Measurements from ENCODE around the gene MID2. TPM values are rescaled to one million over a fixed set of nuclear protein-coding genes. Genes with fewer than 3 reads are reported as not detected.

The MID2 gene
- total RNA-seq, 1 experiment from 2014 or later, result 1.6 TPM

- H4K91ac ChIP-seq (ENCODE audit: insufficient read length, low read depth, low read length), result no peak within 1 kb of the TSS
- Mint-ChIP-seq H3K4me3 (peak within 1 kb of the TSS; percentile 59 to 87), H3K4me1 (peaks cover 16 to 26% of the 10 kb centered on the region in 2 experiments), H3K27me3 (ENCODE audit: low read depth) (peaks cover 43% of the 10 kb centered on the region), H3K27ac (no peak within 1 kb of the TSS), H3K36me3 (ENCODE audit: insufficient read depth in 1 of 3, low read depth in 3 of 3) (peaks cover 0 to 2% (median 0%) of the 10 kb centered on the region in 3 experiments; a peak in 1 of 7 replicates), H3K9me3 (peaks cover 0 to 31% of the 10 kb centered on the region in 2 experiments; a peak in 2 of 5 replicates)
- H3K56ac ChIP-seq (ENCODE audit: insufficient read length, low read depth, low read length), result no peak within 1 kb of the TSS
- H3K27ac ChIP-seq (ENCODE audit: insufficient read length, low read depth, low read length), result no peak within 1 kb of the TSS
- no peak within 1 kb of the TSS for H3K4ac ChIP-seq (ENCODE audit: low read depth, low read length)
- H4K8ac ChIP-seq (replicated peaks; ENCODE audit: insufficient read length, low read depth, low read length), result no peak within 1 kb of the TSS
- H3K27me3 ChIP-seq (ENCODE audit: insufficient read depth, low read length), result peaks cover 17% of the 10 kb centered on the region
- H3K4me2 ChIP-seq (ENCODE audit: insufficient read depth, insufficient read length, low read length), result peak within 1 kb of the TSS; percentile 56
- H2BK15ac ChIP-seq (ENCODE audit: low read depth, low read length), result no peak within 1 kb of the TSS
- H3K23me2 ChIP-seq (ENCODE audit: insufficient read length, low read depth, low read length, poor library complexity, severe bottlenecking), result peaks cover 7% of the 10 kb centered on the region
- H2AFZ ChIP-seq (ENCODE audit: low read length), result no peak within 1 kb of the TSS
- H2BK120ac ChIP-seq (ENCODE audit: low read depth, low read length, poor library complexity, severe bottlenecking), result no peak within 1 kb of the TSS
- no peak for DNase-seq
- H4K5ac ChIP-seq (ENCODE audit: insufficient read length, low read depth, low read length), result no peak within 1 kb of the TSS
- H3K23ac ChIP-seq (ENCODE audit: insufficient read length, low read depth, low read length), result no peak within 1 kb of the TSS
- H2BK5ac ChIP-seq (ENCODE audit: insufficient read length, low read length), result no peak within 1 kb of the TSS
- H2BK20ac ChIP-seq (ENCODE audit: low read depth, low read length, poor library complexity, severe bottlenecking), result no peak within 1 kb of the TSS
- H3K79me1 ChIP-seq (ENCODE audit: insufficient read depth, low read depth, low read length, poor library complexity, severe bottlenecking), result no peaks in the 10 kb centered on the region
- TF ChIP-seq CTCF (conservative IDR thresholded peaks at IDR 0.05), result no peak
- H3K4me1 ChIP-seq (ENCODE audit: insufficient read depth, low read length), result peaks cover 4% of the 10 kb centered on the region; the same call in 1 of the 2 replicates
- no peak within 1 kb of the TSS for H2AK5ac ChIP-seq (ENCODE audit: insufficient read length, low read length)
- H3K79me2 ChIP-seq (ENCODE audit: insufficient read depth, low read length), result no peaks in the 10 kb centered on the region
- no peak within 1 kb of the TSS for H3K18ac ChIP-seq (ENCODE audit: insufficient read length, low read depth, low read length)
- H2BK12ac ChIP-seq (ENCODE audit: insufficient read length, low read depth, low read length), result no peak within 1 kb of the TSS
- WGBS (ENCODE audit: extremely low coverage, insufficient read length, low lambda C conversion rate), result no CpG with 5 or more reads among the region's 6 CpGs
- no peak within 1 kb of the TSS for H3K9ac ChIP-seq (ENCODE audit: extremely low read depth, insufficient read length, low read length)
- H3T11ph ChIP-seq (ENCODE audit: low read length), result no peak within 1 kb of the TSS
- no peaks in the 10 kb centered on the region for H3K9me3 ChIP-seq (ENCODE audit: control insufficient read depth, low read depth, low read length)
- no peaks in the 10 kb centered on the region for H4K20me1 ChIP-seq (ENCODE audit: control insufficient read depth, insufficient read depth, insufficient read length)
- no peak within 1 kb of the TSS for H3K14ac ChIP-seq (ENCODE audit: insufficient read depth, low read length)
Measured at GRCh38 chrX:107777536-107777832, 48.2 kb upstream of the MID2 start, which contains the start of gene NCBP2L. Gene NCBP2L (plus strand): TSS chrX:107777733. CDS start chrX:107794221, 16,488 bp downstream.

All from H9 (cell line).